IgD-negative memory B cell (primary cell): Measurements from ENCODE around the gene KCNMA1. TPM values are rescaled to one million over a fixed set of nuclear protein-coding genes. Genes with fewer than 3 reads are reported as not detected.

Experiments used
- H3K27ac Mint-ChIP-seq, 3 donors: one replicate each; pipeline ENCODE4 v1.8.0; 2020 to 2022; ENCODE audit warnings: mild to moderate bottlenecking in 3 of 3, mixed read lengths in 3 of 3, moderate library complexity in 1 of 3
- H3K27me3 Mint-ChIP-seq: one replicate; pipeline ENCODE4 v1.8.0; 2021; ENCODE audit warnings: mixed read lengths
- H3K36me3 Mint-ChIP-seq: one replicate; pipeline ENCODE4 v1.8.0; 2020; ENCODE audit warnings: mild to moderate bottlenecking, mixed read lengths
- H3K4me1 Mint-ChIP-seq, 3 donors: one replicate each; pipeline ENCODE4 v1.8.0; 2020 to 2022; ENCODE audit warnings: mixed read lengths in 3 of 3, mild to moderate bottlenecking in 1 of 3
- H3K4me3 Mint-ChIP-seq, 4 donors: one replicate each; pipeline ENCODE4 v1.8.0; 2020 to 2022; ENCODE audit warnings: mild to moderate bottlenecking in 4 of 4, mixed read lengths in 4 of 4, moderate library complexity in 3 of 4
- H3K9me3 Mint-ChIP-seq, 3 donors: one replicate each; pipeline ENCODE4 v1.8.0; 2020 to 2021; ENCODE audit warnings: mixed read lengths in 3 of 3, mild to moderate bottlenecking in 1 of 3
- polyA plus RNA-seq: library from polyadenylated mRNA; unstranded; fragments of 300-500 nt; fragmentation: Illumina TruSeq; gene quantifications from one replicate; pipeline ENCODE4 v1.2.3, GENCODE V29; 2021

KCNMA1 gene
- polyA plus RNA-seq, 1 donor from 2014 or later: 5.5 TPM

GRCh38 chr10:77564731-77565589 lies 72.6 kb downstream of the KCNMA1 start:
- Mint-ChIP-seq H3K4me3 (peak overlapping the region in 1 of 4 donors; percentile 58), H3K4me1 (peaks cover 1 to 5% (median 4%) of the 10 kb centered on the region in 3 donors), H3K9me3 (peaks cover 0 to 2% (median 0%) of the 10 kb centered on the region in 3 donors), H3K27me3 (peaks cover 24% of the 10 kb centered on the region), H3K36me3 (peaks cover 3% of the 10 kb centered on the region), H3K27ac (peak overlapping the region in 2 of 3 donors; percentile 13 to 39)

GRCh38 chr10:77563638-77564270 lies 73.9 kb downstream of the KCNMA1 start:
- peaks cover 24% of the 10 kb centered on the region for H3K27me3 Mint-ChIP-seq

GRCh38 chr10:77562742-77563141 lies 74.9 kb downstream of the KCNMA1 start:
- Mint-ChIP-seq H3K4me3 (no peak overlapping the region), H3K27ac (no peak overlapping the region), H3K4me1 (peaks cover 1 to 5% (median 4%) of the 10 kb centered on the region in 3 donors), H3K27me3 (peaks cover 24% of the 10 kb centered on the region), H3K36me3 (peaks cover 3% of the 10 kb centered on the region), H3K9me3 (peaks cover 0 to 2% (median 0%) of the 10 kb centered on the region in 3 donors)

More at GRCh38 chr10:77563638-77564270, 73.9 kb downstream of the KCNMA1 start:
- peaks cover 0 to 2% (median 0%) of the 10 kb centered on the region in 3 donors for H3K9me3 Mint-ChIP-seq
- peaks cover 3% of the 10 kb centered on the region for H3K36me3 Mint-ChIP-seq
- H3K27ac Mint-ChIP-seq: no peak overlapping the region
- H3K4me3 Mint-ChIP-seq: peak overlapping the region in 1 of 4 donors; percentile 58
- peaks cover 1 to 5% (median 4%) of the 10 kb centered on the region in 3 donors for H3K4me1 Mint-ChIP-seq

DNA sequence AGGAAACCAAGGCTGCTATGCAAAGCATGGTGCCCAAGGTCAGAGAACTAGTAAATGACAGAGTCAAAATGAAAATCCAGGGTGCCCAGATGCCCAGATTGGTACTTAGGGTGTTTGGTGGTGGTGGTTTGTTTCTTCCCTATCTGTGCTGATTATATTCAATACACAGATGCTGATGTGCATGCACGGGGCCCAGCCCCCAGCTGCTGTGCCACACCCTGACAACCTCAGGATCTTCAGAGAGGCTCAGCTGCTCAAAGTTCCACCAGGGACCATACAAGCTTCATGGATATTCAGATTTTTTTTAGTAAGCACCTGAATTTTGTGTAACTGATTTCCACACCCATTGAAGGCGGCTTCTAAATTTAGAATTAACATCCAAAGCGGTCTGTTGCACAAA lies 75.6 kb downstream of the KCNMA1 start:
- Mint-ChIP-seq H3K9me3 (peaks cover 0 to 2% (median 0%) of the 10 kb centered on the region in 3 donors), H3K4me1 (peaks cover 1 to 5% (median 4%) of the 10 kb centered on the region in 3 donors), H3K4me3 (no peak overlapping the region), H3K27ac (no peak overlapping the region), H3K27me3 (peaks cover 24% of the 10 kb centered on the region), H3K36me3 (peaks cover 6% of the 10 kb centered on the region)

DNA sequence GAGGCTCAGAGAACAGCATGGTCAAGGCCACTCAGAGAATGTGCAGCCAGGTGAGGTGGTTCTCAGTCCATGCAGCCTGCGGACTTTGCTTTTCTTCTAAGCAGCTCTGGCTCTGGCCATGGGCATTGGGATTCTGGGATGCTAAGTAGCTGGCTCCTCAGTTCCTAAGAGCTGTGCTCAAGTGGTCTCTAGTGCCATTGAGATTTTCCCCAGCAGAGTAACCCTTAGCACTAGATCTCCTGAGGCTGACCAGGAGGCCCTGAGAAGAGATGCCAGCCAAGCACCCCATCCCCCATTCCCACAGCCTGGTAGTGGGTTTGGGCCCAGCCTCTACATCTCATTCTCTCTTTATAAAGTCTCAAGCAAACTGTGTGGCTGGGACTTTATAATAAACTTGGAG lies 77.1 kb downstream of the KCNMA1 start:
- Mint-ChIP-seq H3K36me3 (peaks cover 6% of the 10 kb centered on the region), H3K4me1 (peaks cover 1 to 5% (median 4%) of the 10 kb centered on the region in 3 donors), H3K4me3 (no peak overlapping the region), H3K27me3 (peaks cover 20% of the 10 kb centered on the region), H3K27ac (no peak overlapping the region), H3K9me3 (no peaks in the 10 kb centered on the region)

DNA sequence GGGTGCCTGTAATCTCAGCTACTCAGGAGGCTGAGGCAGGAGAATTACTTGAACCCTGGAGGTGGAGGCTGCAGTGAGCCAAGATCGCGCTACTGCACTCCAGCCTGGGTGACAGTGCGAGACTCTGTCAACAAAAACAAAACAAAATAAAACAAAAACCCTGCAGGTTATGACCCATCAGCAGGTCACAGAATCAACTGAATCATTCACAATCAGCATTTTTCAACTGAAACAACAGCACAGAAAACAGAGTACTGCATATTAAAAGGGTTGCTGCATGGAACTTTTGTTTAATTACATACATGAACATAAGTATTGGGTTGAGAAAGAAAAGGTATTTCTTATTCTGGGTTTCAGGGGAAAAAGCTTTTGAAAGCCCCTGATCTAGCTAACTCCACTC lies 77.6 kb downstream of the KCNMA1 start:
- no peak overlapping the region for H3K27ac Mint-ChIP-seq
- peaks cover 20% of the 10 kb centered on the region for H3K27me3 Mint-ChIP-seq
- H3K36me3 Mint-ChIP-seq: peaks cover 6% of the 10 kb centered on the region
- H3K4me3 Mint-ChIP-seq: no peak overlapping the region
- peaks cover 1 to 5% (median 4%) of the 10 kb centered on the region in 3 donors for H3K4me1 Mint-ChIP-seq
- no peaks in the 10 kb centered on the region for H3K9me3 Mint-ChIP-seq

GRCh38 chr10:77556990-77557601 lies 80.5 kb downstream of the KCNMA1 start:
- H3K36me3 Mint-ChIP-seq: peaks cover 3% of the 10 kb centered on the region
- H3K9me3 Mint-ChIP-seq: no peaks in the 10 kb centered on the region

DNA sequence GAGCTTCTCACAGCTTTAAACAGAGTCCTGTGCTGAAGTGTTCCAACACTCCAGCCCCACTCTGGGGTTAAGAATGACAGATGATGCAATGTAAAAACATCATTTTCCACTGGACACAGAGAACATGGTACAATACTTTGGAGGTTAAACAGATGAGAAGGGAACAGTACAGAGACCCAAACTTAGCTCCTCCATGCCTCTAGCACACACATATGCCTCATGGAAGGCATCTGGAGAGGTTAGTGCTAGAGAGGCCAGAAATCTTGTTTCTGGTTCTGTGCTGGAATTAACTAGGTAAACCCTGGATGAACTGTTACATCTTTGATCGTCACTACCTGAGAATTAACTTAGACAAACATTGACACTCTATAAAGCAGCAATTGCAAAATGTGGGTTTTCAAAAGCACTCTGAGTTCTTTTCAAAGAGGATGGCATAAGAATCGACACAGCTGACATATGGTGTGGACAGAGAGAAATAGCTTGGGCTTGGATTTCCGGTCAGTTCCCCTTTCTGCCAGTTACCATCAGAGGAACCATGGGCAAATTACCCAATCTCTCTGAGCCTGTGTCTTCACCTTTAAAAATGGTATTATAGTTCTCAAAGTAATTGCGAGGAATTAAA lies 81.9 kb downstream of the KCNMA1 start:
- Mint-ChIP-seq H3K9me3 (no peaks in the 10 kb centered on the region), H3K27me3 (peaks cover 4% of the 10 kb centered on the region), H3K4me3 (no peak overlapping the region), H3K36me3 (peaks cover 3% of the 10 kb centered on the region), H3K4me1 (no peaks in the 10 kb centered on the region), H3K27ac (no peak overlapping the region)

More at GRCh38 chr10:77556990-77557601, 80.5 kb downstream of the KCNMA1 start:
- H3K27me3 Mint-ChIP-seq: peaks cover 10% of the 10 kb centered on the region
- H3K27ac Mint-ChIP-seq: no peak overlapping the region
- H3K4me1 Mint-ChIP-seq: no peaks in the 10 kb centered on the region
- no peak overlapping the region for H3K4me3 Mint-ChIP-seq

DNA sequence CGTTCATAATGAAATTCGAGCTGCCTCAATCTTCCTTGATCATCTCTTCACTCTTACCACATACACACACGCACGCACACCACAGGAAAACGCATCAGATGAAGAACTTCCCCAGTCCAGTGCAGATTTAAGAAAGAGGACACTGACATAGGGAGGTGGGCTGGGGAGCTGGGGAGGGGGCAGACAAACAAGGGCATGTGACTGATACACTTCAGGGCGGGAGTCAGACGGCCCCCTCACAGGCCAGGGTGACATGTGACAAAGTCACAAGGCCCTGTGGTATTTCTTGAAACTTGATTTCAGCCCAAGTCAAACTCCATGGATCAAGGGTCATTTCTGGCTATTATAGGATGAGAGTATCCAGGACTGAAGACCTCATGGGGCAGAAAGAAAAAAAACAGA lies 82.6 kb downstream of the KCNMA1 start:
- Mint-ChIP-seq H3K27ac (no peak overlapping the region), H3K9me3 (no peaks in the 10 kb centered on the region), H3K4me3 (no peak overlapping the region), H3K4me1 (no peaks in the 10 kb centered on the region), H3K27me3 (no peaks in the 10 kb centered on the region), H3K36me3 (peaks cover 3% of the 10 kb centered on the region)

- peaks cover 0 to 2% (median 0%) of the 10 kb centered on the region in 3 donors for H3K9me3 Mint-ChIP-seq
- no peak overlapping the region for H3K4me3 Mint-ChIP-seq
- H3K4me1 Mint-ChIP-seq: no peaks in the 10 kb centered on the region
- H3K27me3 Mint-ChIP-seq: no peaks in the 10 kb centered on the region
- no peak overlapping the region for H3K27ac Mint-ChIP-seq
- H3K36me3 Mint-ChIP-seq: peaks cover 3% of the 10 kb centered on the region
Measured at GRCh38 chr10:77553966-77554365, 83.6 kb downstream of the KCNMA1 start.

DNA sequence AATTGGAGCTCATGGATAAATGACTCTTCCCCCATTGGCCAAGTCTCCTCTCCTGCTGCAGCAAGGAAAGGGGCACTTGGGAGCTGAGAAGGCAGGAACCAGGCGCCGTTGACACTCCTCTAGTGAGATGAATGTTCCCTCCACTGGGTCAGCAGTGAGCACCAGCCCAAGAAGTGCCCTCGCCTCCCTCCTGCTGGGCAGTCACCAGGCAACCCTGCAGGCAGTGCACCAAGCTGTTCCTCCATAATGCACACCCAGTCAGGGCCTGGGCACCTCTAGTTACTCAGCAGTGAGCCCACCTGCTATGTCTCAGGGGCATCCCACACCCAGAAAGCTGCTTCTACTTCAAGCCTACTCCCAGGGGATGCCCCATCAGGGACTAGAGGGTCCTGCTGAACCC lies 84.3 kb downstream of the KCNMA1 start:
- Mint-ChIP-seq H3K4me3 (no peak overlapping the region), H3K4me1 (no peaks in the 10 kb centered on the region), H3K9me3 (peaks cover 0 to 4% (median 0%) of the 10 kb centered on the region in 3 donors), H3K27ac (no peak overlapping the region), H3K27me3 (no peaks in the 10 kb centered on the region), H3K36me3 (peaks cover 3% of the 10 kb centered on the region)

DNA sequence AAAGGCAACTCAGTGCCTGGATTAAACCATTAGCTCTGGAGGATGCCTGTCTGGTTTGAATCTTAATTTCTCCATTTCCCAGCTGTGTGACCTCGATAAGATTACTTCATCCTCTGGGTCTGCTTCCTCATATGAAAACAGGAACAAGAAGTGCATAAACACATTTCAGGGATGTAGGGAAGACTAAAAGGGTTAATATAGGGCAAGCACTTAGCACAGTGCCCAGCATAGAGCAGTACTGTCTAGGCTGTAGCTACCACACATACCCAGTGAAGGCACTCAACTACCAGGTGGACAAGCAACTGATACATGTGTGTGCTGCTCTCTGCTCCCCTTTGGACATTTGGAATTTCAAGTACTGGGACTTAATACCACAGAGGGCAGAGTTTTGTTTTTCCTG lies 85.4 kb downstream of the KCNMA1 start:
- H3K36me3 Mint-ChIP-seq: peaks cover 2% of the 10 kb centered on the region
- H3K4me3 Mint-ChIP-seq: no peak overlapping the region
- H3K4me1 Mint-ChIP-seq: no peaks in the 10 kb centered on the region
- H3K27ac Mint-ChIP-seq: no peak overlapping the region
- H3K9me3 Mint-ChIP-seq: peaks cover 0 to 4% (median 0%) of the 10 kb centered on the region in 3 donors
- H3K27me3 Mint-ChIP-seq: no peaks in the 10 kb centered on the region

- Mint-ChIP-seq H3K4me3 (no peak overlapping the region), H3K36me3 (no peaks in the 10 kb centered on the region), H3K4me1 (no peaks in the 10 kb centered on the region), H3K27me3 (peaks cover 2% of the 10 kb centered on the region), H3K27ac (no peak overlapping the region), H3K9me3 (peaks cover 0 to 6% (median 0%) of the 10 kb centered on the region in 3 donors)
Measured at GRCh38 chr10:77550378-77550777, 87.2 kb downstream of the KCNMA1 start.

- Mint-ChIP-seq H3K27me3 (peaks cover 2% of the 10 kb centered on the region), H3K4me3 (no peak overlapping the region), H3K36me3 (no peaks in the 10 kb centered on the region), H3K27ac (no peak overlapping the region), H3K9me3 (peaks cover 0 to 6% (median 4%) of the 10 kb centered on the region in 3 donors), H3K4me1 (no peaks in the 10 kb centered on the region)
Measured at GRCh38 chr10:77548671-77549070, 88.9 kb downstream of the KCNMA1 start.

- no peaks in the 10 kb centered on the region for H3K4me1 Mint-ChIP-seq
- peaks cover 2% of the 10 kb centered on the region for H3K27me3 Mint-ChIP-seq
- H3K27ac Mint-ChIP-seq: no peak overlapping the region
- H3K4me3 Mint-ChIP-seq: no peak overlapping the region
- peaks cover under 1 to 6% (median 4%) of the 10 kb centered on the region in 3 donors for H3K9me3 Mint-ChIP-seq
- peaks cover 3% of the 10 kb centered on the region for H3K36me3 Mint-ChIP-seq
Measured at GRCh38 chr10:77548157-77548556, 89.5 kb downstream of the KCNMA1 start.
